GM18870 (cell line): ENCODE data around the gene MRGPRF.

Experiments
- ATAC-seq: cut with Tn5 transposase; IDR thresholded peaks from one replicate; pipeline ENCODE4 v1.9.1; 2021; ENCODE audit warnings: moderate library complexity; ENCODE audit not compliant: unreplicated experiment

The MRGPRF gene

DNA sequence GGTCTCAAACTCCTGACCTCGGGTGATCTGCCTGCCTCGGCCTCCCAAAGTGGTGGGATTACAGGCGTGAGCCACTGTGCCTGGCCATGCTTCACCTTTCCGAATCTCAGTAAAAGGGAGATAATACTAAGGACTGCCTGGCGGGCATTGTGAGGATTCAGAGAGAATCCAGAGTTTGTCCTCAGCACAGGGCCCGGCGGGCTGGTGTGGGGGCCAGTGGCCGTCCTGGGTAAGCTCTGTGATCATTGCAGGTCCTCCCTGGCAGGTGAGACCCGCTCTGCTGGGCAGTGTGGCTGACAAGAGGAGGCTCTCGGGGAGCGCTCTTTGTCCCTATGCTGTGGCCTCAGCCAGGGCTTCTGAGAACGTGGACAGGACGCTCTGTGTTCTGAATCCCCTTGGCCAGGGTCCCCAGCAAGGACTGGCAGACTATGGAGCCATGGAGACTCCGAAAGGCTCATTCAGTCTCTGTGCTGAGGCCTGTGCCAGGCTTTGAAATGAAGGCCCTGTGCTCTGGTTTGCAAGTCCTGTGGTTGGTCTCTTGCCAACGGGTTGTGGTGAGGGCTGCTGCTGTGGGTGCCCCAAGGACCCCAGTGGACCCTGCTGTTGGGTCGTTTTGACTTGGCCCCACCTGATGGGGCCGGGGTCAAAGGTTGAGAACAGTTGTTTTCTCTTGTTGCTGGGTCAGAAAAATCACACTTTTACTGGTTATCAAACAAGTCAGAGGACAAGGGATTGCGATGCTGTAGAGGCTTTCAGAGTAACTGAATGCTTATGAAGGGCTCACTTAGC is 37.7 kb upstream of the MRGPRF start:
- no peak for ATAC-seq

DNA sequence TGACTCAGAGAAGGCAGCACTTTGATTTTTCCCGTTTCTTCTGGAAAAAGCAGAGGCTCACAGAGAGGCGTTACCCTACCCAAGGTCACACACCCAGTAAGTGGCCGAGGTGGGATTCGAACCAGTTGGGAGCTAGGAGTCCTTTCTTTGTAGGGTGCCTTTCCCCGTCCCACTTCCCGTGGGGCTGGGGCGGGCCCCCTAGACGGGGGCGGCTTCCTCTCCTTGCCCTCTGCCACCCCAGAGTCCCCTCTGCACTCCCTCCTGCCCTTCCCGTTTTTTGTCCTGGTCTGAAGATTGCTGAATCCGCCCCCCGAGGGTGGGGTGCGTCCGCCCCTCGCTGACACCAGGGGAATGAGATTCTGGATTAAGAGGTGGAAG is 36.4 kb upstream of the MRGPRF start:
- ATAC-seq, result no peak

DNA sequence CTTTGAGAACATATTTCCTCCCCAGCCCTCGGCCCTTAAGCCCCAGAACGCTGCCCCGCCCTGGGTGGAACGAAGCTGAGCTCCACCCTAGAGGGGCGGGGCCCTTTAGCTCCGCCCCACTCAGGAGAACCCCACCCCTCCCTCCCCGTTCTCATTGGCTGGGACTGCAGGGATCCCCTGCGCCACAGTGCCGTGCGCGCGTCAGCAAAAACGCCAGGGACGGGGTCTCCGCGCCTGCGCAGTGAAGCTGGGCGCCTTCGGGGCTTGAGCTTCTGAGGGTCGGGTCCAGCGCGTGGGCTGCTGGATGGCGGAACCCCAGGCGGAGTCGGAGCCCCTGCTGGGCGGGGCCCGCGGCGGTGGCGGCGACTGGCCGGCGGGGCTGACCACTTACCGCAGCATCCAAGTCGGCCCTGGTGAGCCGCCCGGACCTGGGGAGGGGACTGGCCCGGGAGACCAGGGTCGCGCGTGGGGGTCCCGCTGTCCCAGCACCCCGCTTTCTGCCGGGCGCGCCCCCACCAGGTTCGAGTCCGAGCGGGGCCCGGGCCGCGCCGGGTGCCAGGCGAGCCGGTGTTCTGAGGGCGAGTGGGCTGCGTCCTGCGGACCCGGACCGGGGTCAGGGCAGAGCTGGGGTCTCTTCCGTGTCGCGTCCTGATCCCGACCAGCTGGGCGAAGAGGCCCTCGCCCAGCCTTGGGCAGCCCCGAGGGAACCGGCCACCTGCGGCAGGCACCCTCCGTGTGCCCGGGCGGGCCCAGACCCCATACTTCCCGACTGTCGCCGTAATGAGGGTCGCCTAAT is 35.8 kb upstream of the MRGPRF start, which contains the start of gene TPCN2:
TPCN2 (plus strand) TSS at position 239 of the 796 bp plus-strand sequence; CDS start at position 305, 66 bp downstream.
- ATAC-seq, result peak; percentile 53

DNA sequence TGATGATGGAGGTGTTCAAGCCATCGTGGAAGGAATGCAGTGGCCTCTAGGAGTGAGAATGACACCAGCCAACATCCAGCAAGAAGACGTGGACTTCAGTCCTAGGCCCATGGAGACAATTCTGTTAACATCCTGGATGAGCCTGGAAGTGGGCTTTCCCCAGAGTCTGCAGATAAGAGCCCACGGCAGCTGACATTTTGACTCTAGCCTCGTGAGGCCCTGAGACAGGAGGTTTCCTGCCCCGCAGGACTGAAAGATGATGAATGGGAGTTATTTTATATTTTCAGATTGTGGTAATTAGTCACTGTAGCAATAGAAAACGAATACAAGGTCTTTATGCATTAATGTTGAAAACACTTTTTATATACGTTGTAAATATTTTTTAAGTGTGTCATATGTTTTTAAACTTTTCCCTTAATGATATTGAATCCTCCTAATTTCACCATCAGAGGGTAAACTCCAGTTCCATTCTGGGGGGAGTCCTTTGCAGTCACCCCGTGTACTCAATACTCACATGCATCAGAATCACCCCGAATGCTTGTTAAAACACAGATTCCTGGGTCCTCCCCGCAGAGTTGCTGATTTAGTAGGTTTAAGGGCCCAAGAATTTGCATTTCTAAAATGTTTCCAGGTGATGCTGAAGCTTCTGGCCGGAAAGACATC is 35.1 kb upstream of the MRGPRF start:
- ATAC-seq, result peak; percentile 17

DNA sequence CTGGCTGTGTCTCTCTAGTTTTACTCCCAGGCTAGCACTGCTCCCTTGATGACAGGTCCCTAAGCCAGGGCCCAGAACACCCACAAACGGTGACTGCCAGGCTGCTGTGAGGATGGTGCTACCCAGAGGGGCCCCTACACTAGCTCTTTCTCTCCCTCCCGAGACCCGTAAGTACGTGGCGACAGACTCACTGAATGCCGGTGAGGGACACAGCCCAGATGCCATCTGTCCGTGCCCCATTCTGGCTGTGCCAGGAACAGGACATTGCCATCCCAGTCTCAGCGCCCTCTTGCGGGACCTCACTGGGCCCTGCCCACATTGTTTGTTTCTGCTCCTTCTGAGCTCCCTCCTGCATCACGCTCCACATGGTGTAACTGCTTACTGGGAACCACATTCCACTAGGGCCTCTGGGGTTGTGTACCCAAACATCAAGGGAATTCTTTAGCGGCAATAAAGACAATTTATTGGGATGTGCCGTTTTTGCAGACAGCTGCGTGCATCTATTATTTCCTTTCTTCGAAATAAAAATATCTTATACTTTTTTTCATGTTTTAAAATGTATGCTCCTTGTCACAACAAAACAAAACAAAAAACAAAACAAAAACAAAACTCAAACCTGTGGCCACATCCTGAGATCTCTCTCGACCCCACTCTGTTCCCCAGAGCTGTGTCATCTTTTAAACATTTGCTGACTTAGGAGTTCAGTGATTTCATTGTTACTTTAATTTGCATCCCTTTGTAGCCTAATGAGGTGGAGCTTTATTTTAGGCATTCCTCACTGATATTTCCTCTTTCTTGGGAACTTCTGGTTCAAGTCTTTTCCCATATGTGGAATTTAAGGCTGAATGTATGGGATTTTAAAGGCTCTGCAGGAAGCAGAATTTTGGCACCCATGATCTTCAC is 31.3 kb upstream of the MRGPRF start:
- no peak for ATAC-seq

DNA sequence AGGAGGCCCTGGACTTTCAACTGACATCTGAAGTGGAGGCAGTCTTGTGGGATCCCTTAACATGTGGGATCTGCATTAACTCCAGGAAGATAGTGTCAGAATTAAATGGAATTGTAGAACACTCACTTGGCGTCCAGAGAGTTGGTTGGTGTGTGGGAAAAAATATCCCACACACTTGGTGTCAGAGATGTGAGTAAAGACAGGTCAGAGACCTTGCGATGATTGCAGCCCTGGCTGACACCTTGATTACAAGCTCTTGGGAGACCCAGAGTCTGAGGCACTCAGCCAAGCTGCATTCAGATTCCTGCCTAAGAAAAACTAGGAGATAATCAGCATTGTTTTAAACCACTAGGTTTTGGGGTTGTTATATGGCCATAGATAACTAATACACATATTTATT is 28.5 kb upstream of the MRGPRF start:
- no peak for ATAC-seq

DNA sequence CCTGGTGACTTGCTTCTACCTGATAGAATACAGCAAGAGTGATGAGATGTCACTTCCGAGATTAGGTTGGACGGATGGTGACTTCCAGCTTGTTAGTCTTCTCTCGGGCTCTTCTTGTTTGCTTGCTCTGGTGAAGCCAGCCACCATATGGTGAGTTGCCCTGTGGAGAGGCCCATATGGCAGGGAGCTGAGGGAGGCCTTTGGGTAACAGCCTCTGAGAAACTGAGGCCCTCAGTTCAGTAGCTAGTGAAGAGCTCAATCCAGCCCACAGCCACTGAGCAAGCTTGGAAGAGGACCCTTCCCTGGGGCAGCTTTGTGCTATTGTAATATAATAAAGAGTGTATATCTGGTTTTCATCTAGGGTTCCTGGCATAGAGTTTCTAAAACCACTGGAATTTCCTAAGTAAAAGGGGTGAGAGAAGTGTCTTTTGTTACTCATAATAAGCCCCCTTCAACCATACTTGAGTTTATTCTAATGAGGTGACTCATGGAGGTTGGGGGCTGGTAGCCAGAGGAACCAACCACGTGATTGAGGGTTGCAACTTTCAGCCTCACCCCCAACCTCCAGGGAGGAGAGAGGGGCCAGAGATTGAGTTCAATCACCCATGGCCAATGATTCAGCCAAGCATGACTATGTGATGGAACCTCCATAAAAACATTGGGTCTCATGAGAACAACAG is 27.7 kb upstream of the MRGPRF start:
- ATAC-seq, result no peak

DNA sequence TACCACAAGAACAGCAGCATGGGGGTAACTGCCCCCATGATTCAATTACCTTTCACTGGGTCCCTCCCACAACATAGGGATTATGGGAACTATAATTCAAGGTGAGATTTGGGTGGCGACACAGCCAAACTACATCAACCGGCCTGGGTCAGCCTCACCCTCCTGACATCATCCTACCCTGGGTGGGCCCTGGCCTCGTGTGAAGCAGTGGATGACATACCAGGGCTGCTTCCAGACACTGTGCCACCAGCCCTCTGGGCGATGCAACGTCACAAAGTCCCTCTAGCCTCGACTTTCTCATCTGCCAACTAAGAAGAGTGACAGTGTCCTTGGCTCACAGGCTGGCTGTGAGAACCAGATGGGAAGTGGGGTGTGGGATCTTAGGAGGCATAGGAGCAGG is 27.0 kb upstream of the MRGPRF start:
- ATAC-seq, result no peak

DNA sequence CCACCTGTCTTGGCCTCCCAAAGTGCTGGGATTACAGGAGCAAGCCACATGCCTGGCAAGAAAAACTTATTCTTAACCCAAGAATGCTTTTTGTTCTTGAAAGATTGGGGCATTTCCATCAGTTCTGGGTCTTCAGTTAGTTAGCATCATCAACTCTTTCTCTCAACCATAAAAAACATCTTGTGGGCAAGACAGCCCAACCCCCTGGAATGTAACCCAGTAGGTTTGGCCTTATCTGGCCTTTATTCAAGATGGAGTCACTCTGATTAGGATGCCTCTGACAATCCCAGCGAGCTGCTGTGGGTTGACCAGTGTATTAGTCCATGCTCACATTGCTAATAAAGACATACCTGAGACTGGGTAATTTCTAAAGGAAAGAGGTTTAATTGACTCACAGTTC is 26.5 kb upstream of the MRGPRF start:
- ATAC-seq, result no peak

DNA sequence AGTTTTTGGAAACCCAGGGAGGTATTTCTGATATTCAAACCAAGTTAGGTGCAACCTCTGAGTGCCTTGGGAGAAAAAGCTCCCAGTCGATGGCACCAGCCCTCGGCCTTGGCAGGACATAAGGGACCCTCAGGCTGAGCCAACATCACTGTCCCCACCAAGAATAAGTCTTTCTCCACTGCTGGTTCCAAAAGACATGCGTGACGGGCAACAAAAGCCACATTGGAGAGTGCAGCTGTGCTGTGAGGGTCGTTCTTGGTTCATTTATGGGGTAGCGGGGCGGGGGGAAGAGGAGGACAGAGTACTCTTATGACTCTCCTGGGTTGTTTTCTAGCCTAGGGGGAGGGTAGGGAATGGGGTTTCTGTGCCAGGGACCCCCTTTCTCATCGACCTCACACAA is 24.5 kb upstream of the MRGPRF start:
- no peak for ATAC-seq

DNA sequence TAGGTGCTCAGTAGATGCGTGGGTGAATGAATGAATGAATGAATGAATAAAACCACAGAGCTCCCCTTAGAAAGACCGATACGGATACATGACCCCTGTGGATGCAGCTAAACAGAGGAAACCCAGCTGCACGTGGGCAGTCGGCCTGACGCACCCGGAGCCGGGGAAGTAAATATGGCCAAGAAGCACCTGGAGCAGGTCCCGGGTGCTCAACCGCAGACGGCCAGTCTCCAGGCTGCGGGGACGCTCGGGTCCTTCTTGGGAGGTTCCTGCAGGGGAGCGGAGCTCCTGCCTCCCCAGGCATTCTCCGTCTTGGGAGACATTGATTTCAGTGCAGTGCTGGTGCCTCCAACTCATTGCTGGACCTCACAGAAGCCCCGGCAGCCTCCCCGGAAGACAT is 24.0 kb upstream of the MRGPRF start:
- no peak for ATAC-seq

DNA sequence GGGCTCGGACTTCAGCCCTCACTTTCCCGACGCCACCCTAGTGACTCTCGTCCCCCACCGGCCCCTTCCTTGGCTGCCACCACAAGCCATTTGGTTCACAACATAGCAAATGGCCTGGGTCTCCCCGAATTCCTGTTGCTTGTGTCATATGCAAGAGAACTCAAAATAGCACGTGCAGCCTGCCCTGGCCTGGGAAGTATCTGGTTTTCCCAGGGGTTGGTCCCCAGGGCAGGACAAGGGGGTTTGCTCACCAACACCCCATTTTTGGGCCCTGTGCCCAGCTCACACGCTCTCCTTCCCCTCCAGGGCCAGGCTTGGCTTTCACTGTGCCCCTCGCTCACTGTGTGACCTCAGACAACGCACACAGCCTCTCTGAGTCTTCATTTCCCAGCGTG is 22.9 kb upstream of the MRGPRF start:
- ATAC-seq, result no peak

DNA sequence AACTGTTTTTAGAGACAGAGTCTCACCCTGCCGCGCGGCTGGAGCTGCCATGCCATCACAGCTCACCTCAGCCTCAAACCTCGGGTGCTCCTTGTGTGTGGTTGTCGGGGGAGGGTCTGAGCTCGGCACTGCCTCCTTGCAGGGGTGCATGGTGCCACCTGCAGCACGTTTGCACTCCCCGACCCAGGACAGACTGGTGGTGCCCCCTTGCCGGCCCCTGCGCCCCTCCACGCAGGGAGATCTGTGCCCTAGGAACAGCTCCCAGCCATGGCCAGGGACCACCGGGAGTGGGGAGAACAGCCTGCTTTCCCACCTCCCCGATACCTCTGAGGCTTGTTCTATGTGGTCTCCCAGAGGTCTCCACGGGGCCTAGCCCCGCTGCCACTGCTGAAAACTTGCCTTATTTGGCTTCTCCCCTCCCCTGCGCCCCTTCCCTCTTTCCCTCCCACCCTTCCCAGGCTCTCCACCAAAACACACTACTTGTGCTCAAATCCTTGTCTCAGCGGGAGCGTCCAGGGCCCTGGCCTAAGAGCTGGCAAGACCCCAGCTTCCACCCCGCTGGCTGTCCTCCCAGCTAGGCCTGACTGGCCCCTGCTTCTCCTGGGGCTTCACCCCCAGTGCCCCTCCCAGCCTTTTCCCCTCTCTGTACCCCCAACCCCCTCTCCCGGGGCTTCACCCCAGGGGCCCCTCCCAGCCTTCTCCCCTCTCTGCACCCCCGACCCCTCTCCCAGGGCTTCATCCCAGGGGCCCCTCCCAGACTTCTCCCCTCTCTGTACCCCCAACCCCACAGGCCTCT is 22.3 kb upstream of the MRGPRF start:
- ATAC-seq, result no peak

DNA sequence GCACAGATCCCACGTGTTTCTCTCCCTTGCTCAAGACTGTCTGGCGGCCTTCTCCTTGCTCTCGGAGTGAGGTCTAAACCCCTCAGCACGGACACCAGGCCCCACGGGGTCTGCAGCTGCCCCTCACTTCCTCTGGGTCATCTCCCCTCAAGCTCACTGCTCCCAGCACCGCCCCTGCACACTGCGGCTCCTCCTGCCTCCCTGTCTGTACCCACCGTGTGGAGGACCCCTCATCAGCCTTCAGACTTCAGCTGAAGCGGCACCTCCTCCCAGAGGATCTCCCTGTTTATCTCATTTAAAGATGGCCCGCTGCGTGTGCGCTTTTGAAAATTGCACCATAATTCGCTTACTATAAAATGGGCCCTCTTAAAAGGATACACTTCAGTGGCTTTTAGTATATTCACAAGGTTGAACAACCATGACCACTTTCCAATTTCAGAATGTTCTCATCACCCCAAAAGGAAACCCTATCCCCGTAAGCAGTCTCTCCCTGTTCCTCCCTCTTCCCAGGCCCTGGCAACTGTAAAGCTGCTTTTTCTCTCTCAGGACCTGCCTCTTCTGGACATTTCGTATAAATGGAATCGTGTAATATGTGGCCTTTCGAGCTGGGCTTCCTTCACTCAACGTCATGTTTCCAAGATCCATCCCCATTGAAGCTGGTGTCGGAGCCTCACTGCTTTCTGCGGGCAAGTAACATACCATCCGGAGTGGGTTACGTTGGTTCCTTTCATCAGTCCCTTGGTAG is 21.2 kb upstream of the MRGPRF start:
- no peak for ATAC-seq

DNA sequence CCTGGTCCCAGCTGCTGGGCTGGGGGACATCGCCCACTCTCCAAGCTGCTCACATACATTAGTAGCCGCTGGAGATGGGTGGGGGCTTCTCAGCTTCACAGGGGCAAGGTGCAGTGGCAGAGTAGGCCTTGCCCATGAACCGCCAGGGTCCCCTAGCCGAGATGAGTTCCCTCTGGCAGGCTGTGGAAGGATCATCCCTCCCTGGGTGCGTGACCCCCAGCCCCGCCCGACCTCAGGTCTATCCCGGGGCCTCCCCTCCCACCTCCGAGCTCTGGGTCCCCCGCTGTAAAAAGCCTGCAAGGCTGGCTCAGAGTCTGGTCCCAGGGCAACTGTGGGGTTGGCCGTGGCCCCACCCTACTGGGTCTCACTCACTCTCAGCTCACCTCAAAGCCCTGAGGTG is 20.4 kb upstream of the MRGPRF start:
- no peak for ATAC-seq

DNA sequence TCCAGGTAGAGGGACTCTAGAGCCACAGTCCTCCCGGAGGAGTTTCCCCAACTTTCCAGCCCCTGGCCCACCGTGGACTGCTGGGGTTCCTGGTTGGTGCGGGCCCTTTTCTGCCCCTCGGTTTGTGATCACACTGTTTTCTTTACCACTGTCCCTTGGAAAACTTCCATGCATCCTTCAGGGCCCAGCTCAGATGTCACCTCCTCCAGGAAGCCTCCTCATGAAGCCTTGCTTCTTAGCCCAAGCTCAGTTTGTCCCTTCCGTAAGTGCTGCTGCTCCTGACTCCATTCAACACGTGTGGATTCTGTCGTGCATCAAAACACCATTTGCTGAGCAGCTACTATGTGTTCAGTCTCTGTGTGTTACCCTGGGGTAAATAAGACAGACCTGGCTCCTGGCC is 19.8 kb upstream of the MRGPRF start:
- no peak for ATAC-seq

DNA sequence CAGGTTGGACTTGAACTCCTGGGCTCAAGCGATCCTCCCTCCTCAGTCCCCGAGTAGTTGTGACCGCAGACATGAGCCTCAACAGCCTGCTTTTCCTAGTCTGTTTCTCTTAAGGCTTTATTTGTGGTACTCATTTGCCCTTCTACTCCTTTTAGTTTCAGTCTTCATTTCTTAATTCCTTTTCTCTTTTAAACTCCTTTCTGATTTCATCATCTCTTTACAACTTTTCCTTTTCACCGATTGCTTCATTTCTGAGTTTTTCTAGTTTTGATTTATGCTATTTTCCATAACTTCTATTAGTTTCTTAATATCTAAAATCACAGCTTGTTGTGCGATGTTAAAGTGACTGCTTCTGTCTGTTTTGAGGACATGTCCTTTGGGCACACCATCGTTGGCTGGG is 17.3 kb upstream of the MRGPRF start:
- no peak for ATAC-seq

DNA sequence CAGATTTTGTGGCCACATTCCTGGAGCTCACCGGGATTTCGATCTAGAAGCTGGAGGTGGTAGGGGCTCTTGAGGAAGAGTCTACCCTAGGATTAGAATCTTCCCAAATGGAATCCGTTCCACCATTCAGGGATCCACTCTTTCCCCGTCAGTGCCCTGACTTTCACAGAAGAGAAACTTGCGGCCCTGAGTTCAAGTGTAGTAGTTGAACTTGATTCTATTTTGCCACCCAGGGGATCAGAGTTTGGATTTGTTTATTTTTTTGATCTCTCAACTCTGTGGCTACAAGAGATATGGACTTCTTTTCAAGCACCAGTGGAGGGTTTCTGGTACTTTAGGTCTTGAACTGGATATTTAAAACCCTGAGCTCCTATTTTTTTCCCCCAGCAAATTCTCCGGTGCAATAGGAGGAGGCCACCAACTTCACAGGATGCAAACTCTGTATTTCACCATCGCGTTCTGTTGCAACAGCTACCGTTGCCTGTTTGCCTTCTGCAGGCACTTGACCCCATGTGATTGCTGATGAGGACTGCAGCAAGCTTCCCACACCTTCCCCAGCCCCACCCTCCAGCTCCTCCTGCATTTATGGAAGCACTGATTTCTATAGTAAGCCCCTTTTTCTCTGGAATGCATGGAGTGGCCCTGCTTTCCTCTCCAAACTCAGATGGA is 14.8 kb upstream of the MRGPRF start:
- ATAC-seq, result no peak
